HG02642 (cell line): ENCODE measurements around the gene TMEM18.
"Not testable (repeated sequence)": the region's sequence is repeated elsewhere in the genome, so short reads cannot be mapped to it uniquely, and the experiment has no call there.

Experiments
- ATAC-seq: cut with Tn5 transposase; IDR thresholded peaks from one replicate; pipeline ENCODE4 v1.9.1; 2021; ENCODE audit warnings: mild to moderate bottlenecking; ENCODE audit not compliant: unreplicated experiment, poor library complexity

TMEM18 gene

GRCh38 chr2:677056-677958 is at the start of gene TMEM18:
TSS of gene TMEM18 (minus strand) at chr2:677406. CDS start at chr2:677345, 61 bp downstream.
- ATAC-seq: peak; percentile 68

DNA sequence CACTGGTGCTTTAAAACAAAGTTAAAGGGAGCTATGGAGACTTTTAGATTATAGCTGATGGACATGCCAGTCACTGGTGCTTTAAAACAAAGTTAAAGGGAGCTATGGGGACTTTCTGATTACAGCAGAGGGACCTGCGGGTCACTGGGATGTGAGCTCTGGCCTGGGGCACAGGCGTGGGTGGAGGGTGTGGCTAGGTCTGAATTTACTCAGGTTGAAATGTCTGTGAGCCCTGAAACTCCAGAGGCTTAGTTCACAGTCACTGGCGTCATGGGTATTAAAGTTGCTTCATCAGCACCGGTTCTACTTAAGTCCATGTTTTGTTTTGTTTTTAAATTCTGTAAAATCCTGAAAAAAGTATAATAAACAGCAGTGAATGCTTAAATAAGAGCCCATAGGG is 49.0 kb upstream of the TMEM18 start:
- peak; percentile 85 for ATAC-seq

DNA sequence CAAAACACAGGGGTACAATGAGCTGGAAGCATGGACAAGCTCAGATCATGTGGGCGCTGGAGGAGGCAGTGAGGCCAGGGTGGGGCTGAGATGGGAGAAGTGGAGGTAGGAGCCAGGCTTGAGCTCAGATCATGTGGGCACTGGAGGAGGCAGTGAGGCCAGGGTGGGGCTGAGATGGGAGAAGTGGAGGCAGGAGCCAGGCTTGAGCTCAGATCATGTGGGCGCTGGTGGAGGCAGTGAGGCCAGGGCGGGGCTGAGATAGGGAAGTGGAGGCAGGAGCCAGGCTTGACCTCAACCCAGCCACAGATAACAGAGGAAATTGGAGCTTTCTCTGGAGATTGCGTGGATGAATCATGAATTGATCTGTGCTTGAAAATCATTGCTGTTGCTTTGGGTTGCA is 48.3 kb upstream of the TMEM18 start:
- ATAC-seq: no peak

GRCh38 chr2:723761-724160 is 46.6 kb upstream of the TMEM18 start:
- ATAC-seq: no peak

GRCh38 chr2:720842-721241 is 43.6 kb upstream of the TMEM18 start:
- no peak for ATAC-seq

- ATAC-seq: no peak
Measured at GRCh38 chr2:719734-720133, 42.5 kb upstream of the TMEM18 start.

- no peak for ATAC-seq
Measured at GRCh38 chr2:719191-719590, 42.0 kb upstream of the TMEM18 start.

DNA sequence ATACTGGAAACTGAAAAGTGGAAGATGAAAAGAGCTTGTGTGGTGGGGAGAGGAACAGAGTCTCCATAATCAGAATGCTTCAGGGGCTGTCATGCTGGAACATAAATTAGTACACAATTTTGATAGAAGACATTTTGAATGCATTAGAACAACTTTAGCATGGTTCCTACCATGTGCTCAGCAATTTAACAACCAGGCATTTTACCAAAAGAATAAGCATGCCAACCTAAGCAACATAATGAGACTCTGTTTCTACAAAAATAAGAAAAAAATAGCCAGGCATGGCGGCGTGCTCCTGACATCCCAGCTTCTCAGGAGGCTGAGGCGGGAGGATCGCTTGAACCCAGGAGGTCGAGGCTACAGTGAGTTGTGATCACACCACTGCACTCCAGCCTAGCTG is 40.5 kb upstream of the TMEM18 start:
- ATAC-seq: no peak

DNA sequence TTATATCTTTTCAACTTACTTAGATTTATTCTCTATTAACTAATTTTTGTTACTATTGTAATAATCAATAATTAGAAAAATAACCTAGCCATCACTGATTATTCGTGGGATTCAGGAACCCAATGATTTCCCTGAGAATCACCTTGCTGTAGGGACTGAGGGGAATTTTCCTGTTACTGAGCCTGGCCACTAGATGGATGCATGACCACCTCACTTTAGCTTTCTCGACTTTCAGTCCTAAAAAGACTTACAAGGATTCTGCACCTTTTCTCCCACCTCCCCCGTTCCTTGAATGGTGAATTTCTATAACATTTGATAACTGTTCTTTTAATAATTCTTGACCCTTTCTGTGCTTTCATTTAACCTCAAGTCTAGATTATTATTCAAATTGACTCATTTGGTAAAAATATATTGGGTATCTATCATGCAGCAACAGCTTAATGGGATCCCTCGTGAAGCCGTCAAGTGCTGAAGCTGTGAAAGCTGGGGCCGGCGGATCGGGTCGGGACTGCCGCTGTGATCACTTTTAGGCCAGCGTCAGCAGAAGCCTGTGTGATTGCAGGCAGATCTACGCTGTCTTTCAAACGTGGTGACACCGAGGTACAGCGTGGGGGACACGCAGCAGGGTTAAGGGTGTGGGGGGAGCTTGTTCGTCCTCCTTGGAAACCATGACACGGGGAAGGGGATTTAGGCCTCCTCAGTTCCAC is 38.8 kb upstream of the TMEM18 start:
- no peak for ATAC-seq

- no peak for ATAC-seq
Measured at GRCh38 chr2:715038-715437, 37.8 kb upstream of the TMEM18 start.

GRCh38 chr2:714005-714741 is 37.0 kb upstream of the TMEM18 start:
- peak; percentile 98 for ATAC-seq

DNA sequence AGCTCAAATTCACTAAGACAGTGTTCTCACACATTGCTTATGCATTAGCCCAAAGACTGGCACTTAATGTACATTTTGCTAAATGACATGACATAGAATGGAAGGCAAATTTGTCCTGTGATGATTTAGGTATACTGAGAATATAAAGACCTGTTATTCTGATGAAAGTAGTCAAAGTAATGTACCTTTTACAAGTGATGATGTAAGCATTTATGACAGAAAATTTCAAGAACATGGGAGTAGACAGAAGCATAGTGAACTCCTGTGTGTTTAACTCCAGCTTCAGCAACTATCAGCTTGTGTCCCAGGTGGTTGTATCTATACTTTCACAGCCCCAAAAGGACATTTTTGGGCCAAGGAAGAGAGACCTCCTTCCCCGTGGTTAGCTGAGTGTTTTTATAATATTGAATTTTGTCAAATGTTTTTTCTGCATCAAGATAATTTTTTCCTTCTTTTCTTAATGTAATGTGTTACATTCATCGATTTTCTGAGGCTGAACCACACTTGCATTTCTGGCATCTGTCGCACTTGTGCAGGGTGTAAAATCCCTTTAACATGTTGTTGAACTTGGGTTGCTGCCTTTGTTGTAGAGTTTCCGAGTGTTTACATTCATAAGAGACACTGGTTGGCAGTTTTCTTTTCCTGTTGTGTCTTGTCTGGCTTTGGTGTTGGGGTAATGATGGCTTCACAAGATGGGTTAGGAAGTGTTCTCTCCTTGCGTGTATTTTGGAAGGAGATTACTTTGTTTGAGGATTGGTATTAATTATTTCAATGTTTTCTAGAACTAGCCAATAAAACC is 33.9 kb upstream of the TMEM18 start:
- ATAC-seq: no peak

DNA sequence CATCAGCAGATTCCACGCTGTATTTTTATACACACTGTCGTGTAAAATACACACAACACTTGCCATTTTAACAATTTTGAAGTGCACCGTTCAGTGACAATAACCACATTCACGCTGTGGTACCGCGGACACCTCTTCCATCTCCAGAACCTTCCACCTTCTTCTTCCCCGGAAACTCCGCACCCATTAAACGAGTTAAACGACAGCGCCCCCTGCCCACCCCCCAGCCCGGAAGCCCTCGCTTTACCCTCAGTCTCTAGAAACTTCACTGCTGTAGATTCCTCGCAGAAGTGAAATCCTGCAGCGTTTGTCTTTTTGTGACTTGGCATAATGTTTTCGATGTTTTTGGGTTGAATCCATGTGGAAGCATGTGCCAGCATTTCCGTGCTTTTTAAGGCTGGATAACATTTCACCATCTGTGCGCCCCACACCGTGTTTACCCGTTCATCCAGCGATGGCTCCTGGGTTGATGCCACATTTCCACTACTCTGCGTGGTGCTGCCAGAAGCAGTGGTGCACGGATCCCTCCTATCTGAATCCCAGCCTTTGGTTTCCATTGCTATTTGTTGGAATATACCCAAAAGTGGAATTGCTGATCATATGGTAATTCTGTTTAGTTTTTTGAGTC is 32.0 kb upstream of the TMEM18 start:
- no peak for ATAC-seq

- no peak for ATAC-seq
Measured at GRCh38 chr2:708667-709066, 31.5 kb upstream of the TMEM18 start.

- ATAC-seq: peak; percentile 86
Measured at GRCh38 chr2:705971-706511, 28.8 kb upstream of the TMEM18 start.

GRCh38 chr2:702765-703164 is 25.6 kb upstream of the TMEM18 start:
- ATAC-seq: not testable (repeated sequence)

- ATAC-seq: no peak
Measured at GRCh38 chr2:696999-697627, 19.9 kb upstream of the TMEM18 start.

DNA sequence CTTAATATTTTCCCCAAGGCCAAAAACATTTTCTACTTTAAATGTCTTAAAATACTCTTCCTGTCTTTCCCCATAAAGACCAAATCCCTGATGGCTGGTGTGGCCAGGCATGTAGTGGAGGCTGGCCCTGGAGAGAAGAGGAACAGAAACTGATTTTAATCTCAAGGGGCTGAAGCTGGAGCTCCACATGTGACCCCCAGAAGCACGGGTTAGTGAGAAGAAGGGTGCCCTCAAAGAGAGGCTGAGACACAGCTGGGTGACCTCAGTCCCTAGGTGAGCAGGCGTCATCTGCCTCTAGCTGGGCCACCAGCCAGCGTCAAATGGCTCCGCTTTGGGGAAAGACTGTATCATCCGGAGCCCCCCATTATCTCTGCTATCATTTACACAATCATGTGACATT is 19.3 kb upstream of the TMEM18 start:
- peak; percentile 93 for ATAC-seq
